ENCODE measurements around the gene CCDC14. TPM values are rescaled to one million over a fixed set of nuclear protein-coding genes. Genes with fewer than 3 reads are reported as not detected.

The CCDC14 gene
- total and polyA plus RNA-seq, 9 of the 15 experiments (the other 6 are each of a cell fraction or from before 2014, with no cell fraction given): 18.6 to 107 (median 57.3) TPM

GRCh38 chr3:123914829-123915228, 46.2 kb downstream of the CCDC14 start:
- H3K27ac ChIP-seq (ENCODE audit: extremely low read depth, low read depth, low read length): no peak overlapping the region
- H3K9ac ChIP-seq (ENCODE audit: insufficient read depth in 1 of 2, low read depth in 2 of 2, low read length in 2 of 2): no peak overlapping the region
- no peaks in the 10 kb centered on the region for H3K4me1 ChIP-seq (replicated peaks in 1 of 2; ENCODE audit: control insufficient read depth in 2 of 2, insufficient read depth in 2 of 2, low read length in 2 of 2)
- H3K79me2 ChIP-seq (ENCODE audit: control insufficient read depth, insufficient read depth, low read length): no peaks in the 10 kb centered on the region
- no peak overlapping the region for H3K4me2 ChIP-seq (ENCODE audit: insufficient read depth, low read length)
- no peak for DNase-seq (ENCODE audit: extremely low read depth in 1 of 4, low spot score in 3 of 4)
- POLR2A ChIA-PET: no interaction called here
- TF ChIP-seq PHTF2 (CRISPR knock-in tag; IDR thresholded peaks at IDR 0.05) (no peak), RFX1 (IDR thresholded peaks at IDR 0.05) (peak; percentile 43), ZKSCAN3 (CRISPR knock-in tag; IDR thresholded peaks at IDR 0.05) (no peak)
- in situ Hi-C loops (cut with MboI): no loop called here
- FAIRE-seq: no peak
- H3K9me1 ChIP-seq (ENCODE audit: control insufficient read depth, insufficient read depth, low read length): no peaks in the 10 kb centered on the region
- CTCF ChIA-PET (ENCODE audit: low intra/inter-chr PET ratio): no interaction called here
- H4K20me1 ChIP-seq (replicated peaks; ENCODE audit: control insufficient read depth, insufficient read depth, low read length): no peaks in the 10 kb centered on the region
- 67% methylated on average over 4 of the region's 5 CpGs for WGBS (ENCODE audit: insufficient coverage, low coverage, missing lambda C conversion rate)
- no peaks in the 10 kb centered on the region for H3K27me3 ChIP-seq (ENCODE audit: control insufficient read depth in 2 of 2, insufficient read depth in 2 of 2, low read length in 2 of 2)
- H3K9me3 ChIP-seq (replicated peaks; ENCODE audit: control insufficient read depth, insufficient read depth, low read depth, low read length): no peaks in the 10 kb centered on the region
- H2AFZ ChIP-seq (ENCODE audit: low read depth, low read length): no peak overlapping the region
- no peak overlapping the region for H3K4me3 ChIP-seq
- no TSS peak for BruUV-seq (replicated peaks)
- peaks cover 17% of the 10 kb centered on the region; the same call in 1 of the 3 replicates for H3K36me3 ChIP-seq (ENCODE audit: control insufficient read depth, insufficient read depth, low read length)
- intact Hi-C loops (cut with micrococcal nuclease): no loop called here
- no peak for ATAC-seq

GRCh38 chr3:123909785-123910184, 51.2 kb downstream of the CCDC14 start:
- FAIRE-seq (no peak), ATAC-seq (no peak), DNase-seq (ENCODE audit: extremely low read depth in 1 of 4, low spot score in 3 of 4) (no peak)
- H3K27ac ChIP-seq (ENCODE audit: extremely low read depth, low read depth, low read length): no peak overlapping the region
- no peak overlapping the region for H2AFZ ChIP-seq (ENCODE audit: low read depth, low read length)
- H3K9me3 ChIP-seq (replicated peaks; ENCODE audit: control insufficient read depth, insufficient read depth, low read depth, low read length): no peaks in the 10 kb centered on the region
- no peaks in the 10 kb centered on the region for H3K27me3 ChIP-seq (ENCODE audit: control insufficient read depth in 2 of 2, insufficient read depth in 2 of 2, low read length in 2 of 2)
- ChIA-PET POLR2A (no interaction called here), CTCF (ENCODE audit: low intra/inter-chr PET ratio) (no interaction called here)
- no peaks in the 10 kb centered on the region for H3K79me2 ChIP-seq (ENCODE audit: control insufficient read depth, insufficient read depth, low read length)
- no TSS peak for BruUV-seq (replicated peaks)
- WGBS (ENCODE audit: insufficient coverage, low coverage, missing lambda C conversion rate): 67% methylated on average over 1 of the region's 2 CpGs
- H3K9ac ChIP-seq (ENCODE audit: insufficient read depth in 1 of 2, low read depth in 2 of 2, low read length in 2 of 2): no peak overlapping the region
- no peak overlapping the region for H3K4me3 ChIP-seq
- no peaks in the 10 kb centered on the region for H3K4me1 ChIP-seq (replicated peaks in 1 of 2; ENCODE audit: control insufficient read depth in 2 of 2, insufficient read depth in 2 of 2, low read length in 2 of 2)
- in situ Hi-C loops (cut with MboI): no loop called here
- peaks cover 2% of the 10 kb centered on the region; the same call in 1 of the 3 replicates for H3K36me3 ChIP-seq (ENCODE audit: control insufficient read depth, insufficient read depth, low read length)
- no peak overlapping the region for H3K4me2 ChIP-seq (ENCODE audit: insufficient read depth, low read length)
- H3K9me1 ChIP-seq (ENCODE audit: control insufficient read depth, insufficient read depth, low read length): no peaks in the 10 kb centered on the region
- intact Hi-C loops (cut with micrococcal nuclease): loop anchor here (10.0 kb wide), 1 partner anchor 165 kb away; no protein-coding TSS in a partner anchor
- no peaks in the 10 kb centered on the region for H4K20me1 ChIP-seq (replicated peaks; ENCODE audit: control insufficient read depth, insufficient read depth, low read length)
- TF ChIP-seq CBFB (CRISPR knock-in tag; IDR thresholded peaks at IDR 0.05) (no peak), SRSF3 (IDR thresholded peaks at IDR 0.05; ENCODE audit: insufficient read depth, low read length) (no peak), ZBTB11 (CRISPR knock-in tag; IDR thresholded peaks at IDR 0.05) (no peak), SMARCA5 (IDR thresholded peaks at IDR 0.05) (no peak), DIDO1 (tag; IDR thresholded peaks at IDR 0.05; ENCODE audit: low read depth) (no peak), HDAC6 (IDR thresholded peaks at IDR 0.05; ENCODE audit: low read depth, low read length) (no peak), HLTF (IDR thresholded peaks at IDR 0.05) (no peak), IFI16 (CRISPR knock-in tag; IDR thresholded peaks at IDR 0.05) (no peak), ASH1L (IDR thresholded peaks at IDR 0.05; ENCODE audit: borderline replicate concordance, low read depth, partially characterized antibody) (no peak)
- TF ChIP-seq, protein P1, sequence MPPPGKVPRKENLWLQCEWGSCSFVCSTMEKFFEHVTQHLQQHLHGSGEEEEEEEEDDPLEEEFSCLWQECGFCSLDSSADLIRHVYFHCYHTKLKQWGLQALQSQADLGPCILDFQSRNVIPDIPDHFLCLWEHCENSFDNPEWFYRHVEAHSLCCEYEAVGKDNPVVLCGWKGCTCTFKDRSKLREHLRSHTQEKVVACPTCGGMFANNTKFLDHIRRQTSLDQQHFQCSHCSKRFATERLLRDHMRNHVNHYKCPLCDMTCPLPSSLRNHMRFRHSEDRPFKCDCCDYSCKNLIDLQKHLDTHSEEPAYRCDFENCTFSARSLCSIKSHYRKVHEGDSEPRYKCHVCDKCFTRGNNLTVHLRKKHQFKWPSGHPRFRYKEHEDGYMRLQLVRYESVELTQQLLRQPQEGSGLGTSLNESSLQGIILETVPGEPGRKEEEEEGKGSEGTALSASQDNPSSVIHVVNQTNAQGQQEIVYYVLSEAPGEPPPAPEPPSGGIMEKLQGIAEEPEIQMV (tag; conservative IDR thresholded peaks at IDR 0.05; ENCODE audit: low read depth): no peak
